Lower leg skin (tissue), 3 donors: ENCODE results near the gene ODF4.

Source experiments
- CTCF ChIP-seq, 3 donors: fragments of 450-650 bp; IDR thresholded peaks; one replicate each; pipeline ENCODE4 v1.5.1; 2016; ENCODE audit warnings: antibody characterized with exemption in 3 of 3, mild to moderate bottlenecking in 3 of 3, moderate library complexity in 2 of 3
- POLR2A ChIP-seq, 2 donors: fragments of 450-650 bp; IDR thresholded peaks; one replicate each; pipeline ENCODE4 v1.6.1; 2016 to 2017; ENCODE audit warnings: antibody characterized with exemption in 2 of 2, mild to moderate bottlenecking in 1 of 2, moderate library complexity in 1 of 2

GRCh38 chr17:8377422-8377821 lies 37.8 kb downstream of the ODF4 start:
- TF ChIP-seq CTCF (IDR thresholded peaks at IDR 0.05) (no peak), POLR2A (IDR thresholded peaks at IDR 0.05) (no peak)
